Urinary bladder (tissue), 4 donors: Measurements from ENCODE around the gene BMP5. TPM values are rescaled to one million over a fixed set of nuclear protein-coding genes. Genes with fewer than 3 reads are reported as not detected.
A peak's percentile ranks its signal among the peaks of the same experiment; 100 is the strongest.

ENCODE experiments used
- DNase-seq: peaks from one replicate; pipeline ENCODE4 v3.0.0-alpha.2; 2015; ENCODE audit errors: extremely low spot score
- H3K27ac ChIP-seq: one replicate; pipeline ENCODE4 v1.5.1; 2013; ENCODE audit warnings: low read depth, mild to moderate bottlenecking, moderate library complexity
- H3K36me3 ChIP-seq: one replicate; pipeline ENCODE4 v1.6.1; 2013; ENCODE audit warnings: mild to moderate bottlenecking, moderate library complexity; ENCODE audit not compliant: insufficient read depth
- H3K4me1 ChIP-seq: one replicate; pipeline ENCODE4 v1.6.1; 2013; ENCODE audit warnings: mild to moderate bottlenecking, moderate library complexity; ENCODE audit not compliant: insufficient read depth
- H3K4me3 ChIP-seq: one replicate; pipeline ENCODE4 v1.5.1; 2013; ENCODE audit warnings: low read depth, low read length
- WGBS: extraction: QIAGEN DNeasy Blood & Tissue Kit; methylation state at CpG from one replicate; pipeline ENCODE4 v1.1.7; 2013; 5-methylcytosine and 5-hydroxymethylcytosine counted together
- polyA plus RNA-seq: library from polyadenylated mRNA; stranded (reverse); fragments of 200-250 nt; gene quantifications from one replicate; pipeline ENCODE4 v1.2.3, GENCODE V29; 2013
- total RNA-seq: library from RNA; depleted of rRNA; stranded (reverse); fragments of >200 nt; gene quantifications from one replicate; pipeline ENCODE4 v1.2.3, GENCODE V29; 2014
- donor health status: healthy with polysubstance abuse.
- donor health status: healthy.

Gene BMP5
- total and polyA plus RNA-seq, 2 donors = 28.2 to 78.7 TPM

DNA sequence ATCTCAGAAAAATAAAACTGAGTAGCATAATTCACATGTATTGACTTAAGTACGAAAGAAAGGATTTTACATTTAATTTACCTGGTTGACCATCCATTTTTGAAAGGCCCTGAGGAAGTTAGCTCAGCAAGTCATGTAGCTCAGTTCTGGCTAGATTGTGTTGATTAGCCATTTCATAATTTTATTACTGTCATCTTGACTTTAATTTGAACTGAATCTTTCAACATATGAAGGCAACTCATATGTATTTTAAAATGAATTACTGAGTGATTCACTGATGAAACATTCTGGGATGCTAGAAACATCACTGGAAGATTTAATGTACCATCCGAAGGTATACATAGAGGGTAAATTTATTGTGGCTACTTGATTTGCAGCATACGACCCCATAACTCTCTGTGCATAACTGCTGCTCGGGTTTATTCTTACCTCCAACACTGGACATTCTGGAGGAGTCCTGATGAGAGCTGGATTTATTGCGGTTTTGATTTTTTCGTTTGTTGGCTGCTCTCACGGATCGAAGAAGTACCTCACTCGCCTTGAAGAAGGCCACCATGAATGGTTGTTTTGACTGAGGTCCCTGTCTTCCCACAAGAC, 101.7 kb downstream of the BMP5 start:
- 88% methylated on average over 9 of the region's 9 CpGs for WGBS
- no peak for DNase-seq

DNA sequence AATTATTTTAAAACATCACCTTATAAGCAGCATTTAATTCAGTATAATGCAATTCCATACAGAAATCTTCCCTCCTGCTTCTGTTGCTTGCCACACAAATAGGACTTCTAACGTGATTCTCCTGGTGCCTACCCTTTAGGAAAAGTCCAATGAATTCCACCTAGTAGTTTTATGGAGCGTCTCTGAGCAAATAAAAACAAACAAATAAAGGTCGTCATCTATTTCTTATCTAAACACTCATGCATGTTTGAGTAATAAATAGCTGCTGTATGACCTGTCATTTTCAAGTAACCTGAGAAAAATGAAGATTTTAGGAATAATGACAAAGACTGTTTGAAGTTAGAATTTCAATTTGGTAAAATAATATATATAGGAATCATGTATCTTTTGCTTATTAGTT, 102.7 kb downstream of the BMP5 start:
- Histone ChIP-seq H3K4me1 (no peaks in the 10 kb centered on the region), H3K4me3 (no peak overlapping the region)
- 70% methylated on average over 3 of the region's 3 CpGs for WGBS

More for the DNA sequence above, 101.7 kb downstream of the BMP5 start:
- no peaks in the 10 kb centered on the region for H3K4me1 ChIP-seq
- H3K36me3 ChIP-seq = no peaks in the 10 kb centered on the region
- no peak overlapping the region for H3K4me3 ChIP-seq
- H3K27ac ChIP-seq = no peak overlapping the region

DNA sequence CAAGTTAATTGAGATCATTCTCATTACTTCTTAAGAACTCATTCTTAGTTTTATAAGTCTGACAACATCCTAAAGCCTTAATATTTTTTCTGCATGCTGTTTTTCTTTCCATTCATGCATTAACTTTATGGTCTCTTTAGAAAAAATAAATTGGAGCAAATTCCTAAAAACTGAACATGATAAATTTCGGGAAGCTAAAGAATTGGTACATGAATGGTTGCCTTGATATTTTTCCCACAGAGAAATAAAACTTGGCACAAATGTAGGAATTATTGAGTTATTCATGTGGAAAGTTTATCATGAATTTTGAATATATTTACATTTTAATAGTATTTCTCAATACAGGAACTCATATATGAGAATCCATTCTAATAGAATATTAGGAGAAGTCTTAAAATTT, 115.9 kb downstream of the BMP5 start:
- 85% methylated on average over 1 of the region's 1 CpG for WGBS
- DNase-seq = no peak
- Histone ChIP-seq H3K4me1 (no peaks in the 10 kb centered on the region), H3K27ac (no peak overlapping the region), H3K4me3 (no peak overlapping the region), H3K36me3 (no peaks in the 10 kb centered on the region)

More for the DNA sequence above, 102.7 kb downstream of the BMP5 start:
- DNase-seq = no peak
- H3K36me3 ChIP-seq = no peaks in the 10 kb centered on the region
- no peak overlapping the region for H3K27ac ChIP-seq

DNA sequence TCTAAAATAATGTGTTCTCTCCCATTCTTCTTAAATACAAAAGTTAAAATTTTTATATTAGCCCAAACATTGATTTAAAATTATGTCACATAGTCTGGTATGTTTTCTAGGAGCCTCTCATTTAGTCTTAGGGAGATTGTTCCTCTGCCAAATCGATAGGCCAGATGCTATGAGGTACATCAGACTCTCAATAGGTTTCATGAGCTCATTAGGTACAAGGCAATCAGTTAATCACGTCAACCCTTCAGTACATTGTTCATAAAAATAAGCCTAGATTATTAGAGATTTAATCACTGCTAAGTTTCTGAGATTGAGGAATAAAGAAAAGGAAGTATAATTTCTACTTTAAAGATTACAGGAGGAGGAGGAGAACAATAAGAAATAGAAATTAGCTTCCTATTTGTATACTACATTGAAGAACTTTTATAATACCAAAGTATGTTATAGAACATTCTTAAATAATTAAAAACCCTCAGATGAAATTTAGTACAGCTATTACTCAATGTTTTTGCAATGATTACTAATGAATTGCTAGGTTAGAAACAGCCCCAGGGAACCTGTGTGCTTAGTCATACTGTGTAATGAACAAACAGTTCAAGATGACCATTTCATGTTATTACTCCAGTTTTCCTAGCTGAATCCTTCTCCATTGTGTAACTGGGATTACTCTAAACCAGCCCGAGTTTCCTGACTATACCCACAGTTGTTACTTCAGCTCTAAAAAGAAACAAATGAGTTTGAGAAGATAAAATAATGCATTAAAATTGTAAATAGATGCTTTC, 117.0 kb downstream of the BMP5 start:
- Histone ChIP-seq H3K27ac (no peak overlapping the region), H3K4me3 (no peak overlapping the region), H3K4me1 (no peaks in the 10 kb centered on the region), H3K36me3 (no peaks in the 10 kb centered on the region)
- DNase-seq = no peak
- 72% methylated on average over 3 of the region's 3 CpGs for WGBS

DNA sequence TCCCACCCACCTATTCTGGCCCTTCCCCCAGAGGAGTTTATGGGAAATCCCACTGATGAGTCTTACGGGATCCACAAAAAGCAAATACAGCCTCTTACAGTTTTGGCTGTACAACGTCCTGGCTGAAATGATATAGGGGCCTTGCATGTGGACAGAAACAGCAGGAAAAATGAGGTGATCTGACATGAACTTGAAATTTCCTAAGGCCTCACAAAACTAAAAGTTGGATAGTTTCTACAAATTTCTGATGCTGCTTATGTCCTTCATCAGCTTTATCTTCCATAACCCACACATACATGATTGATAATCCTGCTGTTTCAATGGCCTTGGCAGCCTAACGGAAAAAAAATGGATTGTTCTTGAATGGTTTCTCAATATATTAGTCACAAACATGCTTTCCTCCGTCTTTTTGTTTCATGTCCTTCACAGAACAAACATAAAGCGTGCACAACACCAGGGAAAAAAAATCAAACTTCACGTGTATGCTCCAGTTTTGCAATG, 118.8 kb downstream of the BMP5 start:
- Histone ChIP-seq H3K4me3 (no peak overlapping the region), H3K27ac (no peak overlapping the region), H3K4me1 (no peaks in the 10 kb centered on the region), H3K36me3 (peaks cover under 1% of the 10 kb centered on the region)
- 72% methylated on average over 6 of the region's 6 CpGs for WGBS
- DNase-seq = no peak

DNA sequence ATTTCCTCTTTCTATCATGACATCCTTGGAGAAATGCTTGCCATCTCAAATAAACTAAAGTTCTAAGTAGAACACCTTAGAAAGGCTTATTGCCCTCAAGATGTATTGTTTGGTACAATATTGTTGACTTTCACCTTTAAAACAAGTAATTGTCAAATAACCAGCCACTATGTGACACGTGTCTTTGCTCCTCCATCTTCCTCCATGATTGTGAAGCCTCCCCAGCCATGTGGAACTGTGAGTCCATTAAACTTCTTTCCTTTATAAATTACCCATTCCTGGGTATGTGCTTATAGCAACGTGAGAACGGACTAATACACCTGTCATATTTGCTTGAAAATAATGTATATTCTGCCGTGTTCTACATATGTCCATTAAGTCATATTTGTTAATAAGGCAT, 126.5 kb downstream of the BMP5 start:
- 93% methylated on average over 4 of the region's 4 CpGs for WGBS
- Histone ChIP-seq H3K36me3 (peaks cover 2% of the 10 kb centered on the region), H3K4me1 (no peaks in the 10 kb centered on the region), H3K27ac (no peak overlapping the region), H3K4me3 (no peak overlapping the region)
- no peak for DNase-seq

DNA sequence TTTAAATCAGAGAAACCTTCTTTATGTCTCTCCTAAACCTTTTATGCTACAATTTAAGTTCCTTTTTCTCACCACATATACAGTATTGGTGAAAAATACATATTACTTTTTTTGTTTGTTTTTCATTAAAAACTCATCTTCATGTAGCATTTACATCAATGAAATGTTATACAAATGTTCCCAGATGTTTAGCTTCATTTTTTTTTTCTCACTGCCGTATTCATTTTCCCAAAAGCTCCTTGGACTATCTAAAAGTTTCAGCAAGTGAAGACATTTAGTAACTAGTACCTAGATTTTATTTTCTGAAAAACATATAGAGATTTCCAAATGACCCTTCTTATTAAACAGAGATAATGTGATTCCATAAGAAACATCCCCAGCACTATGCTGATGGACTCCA, 128.9 kb downstream of the BMP5 start:
- DNase-seq = no peak
- WGBS = 76% methylated on average over 1 of the region's 1 CpG
- H3K36me3 ChIP-seq = peaks cover under 1% of the 10 kb centered on the region
- no peak overlapping the region for H3K4me3 ChIP-seq
- no peaks in the 10 kb centered on the region for H3K4me1 ChIP-seq
- no peak overlapping the region for H3K27ac ChIP-seq

DNA sequence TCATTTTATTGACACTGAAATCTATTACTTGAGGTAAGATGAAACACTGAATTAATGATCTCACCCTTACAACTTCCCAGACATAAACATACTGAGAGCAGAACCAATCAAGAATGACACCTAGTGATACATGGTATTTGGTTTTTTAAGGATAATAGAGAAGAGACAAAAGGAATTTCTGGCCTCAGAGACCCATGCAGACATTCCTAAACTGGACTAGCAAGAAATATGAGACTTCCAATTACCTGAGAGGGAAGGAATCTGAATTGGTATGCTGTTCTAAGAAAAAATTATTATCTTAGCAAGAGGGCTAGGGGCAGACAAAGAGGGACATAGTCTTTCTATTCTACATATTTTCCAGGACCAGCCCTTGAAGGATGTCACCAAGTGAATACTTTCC, 141.1 kb downstream of the BMP5 start:
- Histone ChIP-seq H3K4me1 (no peaks in the 10 kb centered on the region), H3K36me3 (no peaks in the 10 kb centered on the region), H3K4me3 (no peak overlapping the region), H3K27ac (no peak overlapping the region)
- DNase-seq = no peak

DNA sequence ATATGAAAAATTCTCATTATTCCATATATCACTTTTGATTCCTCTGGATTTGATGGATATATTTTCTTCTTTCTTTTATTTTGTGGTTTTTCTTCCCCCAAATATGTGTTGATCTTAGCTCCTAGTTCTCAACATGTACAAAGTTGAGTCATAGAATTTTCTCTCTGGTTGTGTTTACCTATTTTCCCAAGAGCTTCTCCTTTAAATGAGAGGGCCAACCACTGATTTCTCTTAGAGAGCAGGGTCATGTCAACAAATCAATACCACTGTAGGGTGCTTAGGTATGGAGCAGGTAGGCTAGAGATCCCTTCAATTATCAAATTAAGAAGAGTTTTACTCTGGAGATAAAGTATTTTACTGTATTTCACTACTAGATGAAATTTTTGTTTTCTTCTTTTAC, 145.7 kb downstream of the BMP5 start:
- no peak for DNase-seq
- H3K4me1 ChIP-seq = no peaks in the 10 kb centered on the region
- no peak overlapping the region for H3K4me3 ChIP-seq
- H3K36me3 ChIP-seq = no peaks in the 10 kb centered on the region
- no peak overlapping the region for H3K27ac ChIP-seq

DNA sequence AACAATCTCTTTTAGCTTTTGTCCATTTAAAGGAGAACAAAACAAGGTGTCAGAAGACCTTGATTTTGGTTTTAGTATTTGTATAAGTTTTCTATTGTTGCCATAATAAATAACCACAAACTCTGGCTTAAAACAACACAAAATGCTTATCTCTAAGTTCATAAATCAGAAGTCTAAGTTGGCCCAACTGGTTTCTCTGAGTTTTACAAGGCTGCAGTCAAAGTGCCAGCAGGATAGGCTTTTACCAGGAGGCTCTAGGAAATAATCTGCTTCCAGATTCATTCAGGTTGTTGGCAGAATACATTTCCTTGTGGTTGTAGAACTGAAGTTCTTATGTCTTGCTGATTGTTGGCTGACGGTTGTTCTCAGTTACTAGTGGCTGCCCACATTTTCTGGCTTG, 149.2 kb downstream of the BMP5 start:
- H3K27ac ChIP-seq = no peak overlapping the region
- no peak overlapping the region for H3K4me3 ChIP-seq
- 26% methylated on average over 1 of the region's 1 CpG for WGBS
- no peaks in the 10 kb centered on the region for H3K4me1 ChIP-seq
- no peak for DNase-seq
- H3K36me3 ChIP-seq = no peaks in the 10 kb centered on the region

DNA sequence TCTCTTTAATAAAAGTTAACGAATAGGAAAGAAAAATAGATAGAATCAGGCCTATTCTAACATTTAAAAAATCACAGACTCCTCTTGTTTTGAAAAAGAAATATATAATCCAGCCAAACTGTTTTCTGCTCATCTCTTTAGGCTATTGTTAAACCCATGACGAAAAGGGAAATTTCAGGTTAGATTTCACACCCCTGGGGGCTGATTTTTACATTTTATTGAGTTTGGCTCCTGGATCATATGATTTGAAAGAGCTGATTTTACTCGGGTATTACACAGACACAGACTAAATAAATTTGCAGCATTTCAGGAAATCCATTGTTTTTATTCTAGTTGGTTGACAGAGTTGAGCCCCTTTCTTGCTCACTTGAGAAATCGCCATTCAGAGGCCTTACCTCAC, 160.6 kb downstream of the BMP5 start:
- Histone ChIP-seq H3K27ac (no peak overlapping the region), H3K4me1 (no peaks in the 10 kb centered on the region), H3K36me3 (no peaks in the 10 kb centered on the region), H3K4me3 (no peak overlapping the region)
- DNase-seq = no peak
- WGBS = 69% methylated on average over 4 of the region's 4 CpGs

DNA sequence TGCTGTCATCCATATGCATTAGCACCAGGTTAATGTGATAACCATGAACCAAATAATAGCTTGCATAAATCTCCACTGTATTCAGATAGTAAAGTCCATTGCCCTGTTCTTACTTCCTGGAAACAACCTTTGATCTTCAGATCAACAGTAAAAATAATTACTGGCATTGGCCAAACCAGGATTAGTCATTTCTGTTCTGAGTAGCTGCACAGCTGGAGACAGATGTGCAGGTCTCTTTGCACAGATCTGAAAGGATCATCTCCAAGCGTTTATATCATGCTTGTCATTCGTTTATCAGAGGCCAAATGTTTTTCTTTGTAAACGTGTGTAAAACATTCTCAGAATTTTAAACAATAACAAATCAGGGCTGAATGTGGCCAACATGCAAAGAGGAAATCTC, 162.0 kb downstream of the BMP5 start:
- Histone ChIP-seq H3K27ac (no peak overlapping the region), H3K4me1 (no peaks in the 10 kb centered on the region), H3K4me3 (no peak overlapping the region), H3K36me3 (no peaks in the 10 kb centered on the region)
- no peak for DNase-seq
- 18% methylated on average over 3 of the region's 3 CpGs for WGBS

DNA sequence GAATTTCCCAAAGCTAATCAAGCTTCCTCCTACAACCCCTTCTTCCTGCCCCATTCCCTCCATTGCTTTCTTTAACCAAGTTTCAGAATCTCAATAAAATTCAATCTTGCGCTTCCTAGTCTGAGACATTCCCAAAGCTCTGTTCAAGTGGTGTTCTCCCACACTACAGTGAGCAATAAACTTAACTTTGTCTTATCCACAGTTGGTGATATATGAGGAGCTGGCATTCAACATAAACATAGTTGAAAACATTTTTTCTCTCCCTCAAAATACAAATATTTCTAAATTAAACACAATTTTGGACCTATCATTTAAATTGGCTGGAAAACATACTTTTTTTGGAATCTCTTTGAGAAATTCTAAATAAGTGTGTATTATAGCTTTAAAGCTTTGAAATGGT, 166.7 kb downstream of the BMP5 start:
- WGBS = 81% methylated on average over 1 of the region's 1 CpG
- H3K36me3 ChIP-seq = no peaks in the 10 kb centered on the region

More for the DNA sequence above, 166.7 kb downstream of the BMP5 start:
- Histone ChIP-seq H3K27ac (peak overlapping the region; percentile 10), H3K4me3 (no peak overlapping the region), H3K4me1 (no peaks in the 10 kb centered on the region)
- no peak for DNase-seq
